GM21447 (cell line): ENCODE results near the gene ZW10.

ENCODE experiments used
- ATAC-seq: cut with Tn5 transposase; IDR thresholded peaks from one replicate; pipeline ENCODE4 v1.9.1; 2021; ENCODE audit not compliant: unreplicated experiment

The ZW10 gene

GRCh38 chr11:113698515-113698914, 75.0 kb downstream of the ZW10 start:
- ATAC-seq: no peak

GRCh38 chr11:113697756-113698407, 75.6 kb downstream of the ZW10 start:
- no peak for ATAC-seq

GRCh38 chr11:113697111-113697510, 76.4 kb downstream of the ZW10 start:
- ATAC-seq: no peak

GRCh38 chr11:113695207-113695606, 78.3 kb downstream of the ZW10 start:
- ATAC-seq: no peak

GRCh38 chr11:113694390-113694789, 79.1 kb downstream of the ZW10 start:
- no peak for ATAC-seq

GRCh38 chr11:113693030-113693429, 80.5 kb downstream of the ZW10 start:
- no peak for ATAC-seq

GRCh38 chr11:113690619-113691569, 82.6 kb downstream of the ZW10 start:
- no peak for ATAC-seq

GRCh38 chr11:113689768-113690618, 83.5 kb downstream of the ZW10 start:
- ATAC-seq: no peak

GRCh38 chr11:113685654-113686359, 87.7 kb downstream of the ZW10 start:
- peak; percentile 45 for ATAC-seq

- no peak for ATAC-seq
These were observed 89.0 kb downstream of the ZW10 start for GRCh38 chr11:113684496-113684895.

GRCh38 chr11:113683481-113684046, 89.9 kb downstream of the ZW10 start:
- no peak for ATAC-seq
